GM10266 (cell line): Measurements from ENCODE around the gene TMCO2.

ENCODE experiments used
- DNase-seq: peaks from one replicate; pipeline ENCODE4 v3.0.0; 2012; ENCODE audit errors: extremely low spot score
- CTCF ChIP-seq: IDR thresholded peaks from 2 replicates; pipeline ENCODE4 v1.5.1; 2012; ENCODE audit warnings: mild to moderate bottlenecking, low read depth; ENCODE audit not compliant: control insufficient read depth, insufficient read depth; ENCODE audit errors: missing control alignments

Gene TMCO2

DNA sequence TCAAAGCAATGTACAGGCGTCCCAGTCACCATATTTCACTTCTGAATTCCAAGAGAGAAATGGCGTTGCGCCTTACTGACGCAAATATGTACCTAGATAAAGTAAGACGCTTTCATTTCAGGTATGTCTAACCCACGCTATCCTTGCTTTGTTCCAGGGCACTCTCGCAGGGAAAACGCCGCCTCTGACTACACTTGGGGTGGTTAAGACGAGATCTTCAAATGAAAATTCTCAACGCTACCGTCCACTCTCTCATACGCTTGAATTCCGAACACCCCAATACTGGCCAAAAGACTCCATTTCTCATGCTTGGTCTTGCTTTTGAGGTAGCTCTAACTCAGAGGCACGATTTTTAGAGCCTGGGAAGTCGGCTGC lies 9.6 kb downstream of the TMCO2 start:
- DNase-seq: no peak

DNA sequence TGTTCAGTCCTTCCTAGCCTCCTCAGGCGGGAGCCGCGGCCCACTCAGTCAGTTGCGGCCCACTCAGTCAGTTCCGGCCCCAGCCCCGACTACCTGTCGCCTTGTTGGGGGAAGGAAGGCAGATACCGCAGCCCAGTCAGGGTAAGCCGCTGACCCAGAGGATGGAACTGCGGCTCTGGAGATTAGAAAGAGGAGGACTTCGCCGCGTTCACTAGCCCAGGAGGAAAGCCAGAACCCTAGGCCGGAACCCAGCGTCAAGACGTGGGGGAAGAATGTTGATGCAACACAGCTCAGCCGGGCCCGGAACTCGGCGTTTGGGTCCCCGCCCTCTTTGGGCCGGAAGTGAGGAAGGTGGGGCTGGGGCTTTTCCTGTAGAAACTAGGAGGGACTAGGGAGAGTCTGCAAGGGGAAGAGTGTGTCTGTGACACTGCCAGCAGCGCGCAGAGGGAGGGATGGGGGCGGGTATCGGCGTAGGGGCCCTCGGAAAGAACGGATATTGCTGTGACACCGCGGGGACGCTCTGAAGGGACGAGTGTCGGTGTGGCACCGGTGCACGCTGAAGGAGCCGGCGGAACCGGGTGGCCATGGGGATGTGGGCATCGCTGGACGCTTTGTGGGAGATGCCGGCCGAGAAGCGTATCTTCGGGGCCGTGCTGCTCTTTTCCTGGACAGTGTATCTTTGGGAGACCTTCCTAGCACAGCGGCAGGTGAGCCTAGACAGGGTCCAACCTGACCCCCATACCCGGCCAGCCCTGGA lies 10.1 kb downstream of the TMCO2 start, which contains the start of gene ZMPSTE24:
Gene ZMPSTE24 (plus strand): TSS at position 549 of the 757 bp plus-strand sequence. CDS start 36 bp downstream, at position 585.
- no peak for TF ChIP-seq CTCF
- peak; percentile 78 for DNase-seq

More for the DNA sequence above, 9.6 kb downstream of the TMCO2 start:
- TF ChIP-seq CTCF: no peak

- no peak for DNase-seq
- TF ChIP-seq CTCF: no peak
Observed at GRCh38 chr1:40258445-40258769, 10.7 kb downstream of the TMCO2 start.

- peak; percentile 9 for DNase-seq
- no peak for TF ChIP-seq CTCF
Observed at GRCh38 chr1:40264354-40264781, 16.6 kb downstream of the TMCO2 start.

- TF ChIP-seq CTCF: no peak
- no peak for DNase-seq
Observed at GRCh38 chr1:40265298-40265697, 17.6 kb downstream of the TMCO2 start.

GRCh38 chr1:40265919-40266318 lies 18.2 kb downstream of the TMCO2 start:
- no peak for DNase-seq
- TF ChIP-seq CTCF: no peak

- no peak for TF ChIP-seq CTCF
- DNase-seq: no peak
Observed at GRCh38 chr1:40266786-40267535, 19.2 kb downstream of the TMCO2 start.
